CD4-positive, alpha-beta T cell treated with Interleukin-15 for 4 hours (primary cell): Measurements from ENCODE around the gene COL18A1.
A peak's percentile ranks its signal among the peaks of the same experiment; 100 is the strongest.
"Not testable (repeated sequence)": the region's sequence is repeated elsewhere in the genome, so short reads cannot be mapped to it uniquely, and the experiment has no call there.

Experiments
- DNase-seq: peaks from one replicate; pipeline ENCODE4 v3.0.0-alpha.2; 2020; ENCODE audit warnings: low spot score

COL18A1 gene

DNA sequence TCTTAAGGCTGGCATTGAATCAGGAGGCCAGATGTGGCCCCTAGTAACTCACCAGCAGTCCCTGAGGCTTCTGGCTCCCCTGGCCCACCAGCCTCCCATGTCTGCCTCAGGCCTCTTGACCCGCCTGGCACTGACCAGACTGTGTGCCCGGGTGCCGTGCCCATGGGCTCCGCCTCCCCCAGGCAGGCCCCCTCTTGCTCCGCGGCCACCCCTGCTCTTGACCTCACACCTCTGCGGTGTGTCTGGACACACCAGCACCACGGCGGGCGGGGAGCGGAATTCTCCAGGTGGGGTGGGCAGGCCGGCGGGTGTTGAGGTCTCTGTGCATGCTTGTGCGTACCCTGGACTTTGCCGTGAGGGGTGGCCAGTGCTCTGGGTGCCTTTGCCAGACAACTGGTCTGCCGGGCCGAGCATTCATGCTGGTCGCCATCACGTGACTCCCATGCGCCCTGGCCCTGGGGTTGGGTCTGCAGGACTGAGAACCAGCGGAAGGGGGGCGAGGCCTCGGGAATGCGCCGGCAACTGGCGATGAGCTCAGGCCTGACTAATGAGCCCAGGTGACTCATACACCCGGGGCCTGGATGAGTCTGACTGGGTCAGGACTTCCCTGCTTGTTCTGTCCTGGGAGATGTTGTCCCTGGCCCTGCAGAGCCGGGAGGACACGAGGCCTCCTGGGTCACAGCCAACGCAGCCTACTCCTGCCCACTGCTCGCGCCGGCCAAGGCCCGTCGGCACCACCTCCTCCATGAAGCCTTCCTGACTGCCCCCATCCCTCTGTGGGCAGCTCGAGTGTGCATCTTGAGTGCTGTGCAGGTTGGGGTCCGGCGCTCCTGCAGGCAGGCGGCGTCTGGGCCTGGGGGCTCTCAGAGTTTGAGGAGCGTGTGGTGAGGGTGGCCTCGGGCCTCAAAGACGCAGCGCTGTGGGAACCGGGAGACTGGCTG lies 22.6 kb downstream of the COL18A1 start:
- no peak for DNase-seq

DNA sequence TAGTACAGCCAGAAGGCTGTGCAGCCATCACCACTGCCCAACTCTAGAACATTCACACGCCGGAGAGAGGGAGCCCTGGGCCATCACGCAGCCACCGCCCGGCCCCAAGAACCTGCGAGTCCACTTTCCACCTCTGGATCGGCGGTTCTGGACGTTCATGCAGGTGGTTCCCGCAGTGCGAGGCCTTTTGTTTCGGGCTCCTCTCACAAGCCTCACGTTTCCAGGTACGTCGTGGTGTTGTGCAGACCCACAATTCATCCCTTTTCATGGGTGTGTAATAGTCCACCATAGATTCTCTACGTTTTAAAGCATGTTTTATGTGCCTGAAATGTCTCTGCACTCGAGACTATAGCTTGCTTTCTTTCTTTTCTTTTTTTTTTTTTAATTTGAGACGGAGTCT lies 23.6 kb downstream of the COL18A1 start:
- DNase-seq, result no peak

DNA sequence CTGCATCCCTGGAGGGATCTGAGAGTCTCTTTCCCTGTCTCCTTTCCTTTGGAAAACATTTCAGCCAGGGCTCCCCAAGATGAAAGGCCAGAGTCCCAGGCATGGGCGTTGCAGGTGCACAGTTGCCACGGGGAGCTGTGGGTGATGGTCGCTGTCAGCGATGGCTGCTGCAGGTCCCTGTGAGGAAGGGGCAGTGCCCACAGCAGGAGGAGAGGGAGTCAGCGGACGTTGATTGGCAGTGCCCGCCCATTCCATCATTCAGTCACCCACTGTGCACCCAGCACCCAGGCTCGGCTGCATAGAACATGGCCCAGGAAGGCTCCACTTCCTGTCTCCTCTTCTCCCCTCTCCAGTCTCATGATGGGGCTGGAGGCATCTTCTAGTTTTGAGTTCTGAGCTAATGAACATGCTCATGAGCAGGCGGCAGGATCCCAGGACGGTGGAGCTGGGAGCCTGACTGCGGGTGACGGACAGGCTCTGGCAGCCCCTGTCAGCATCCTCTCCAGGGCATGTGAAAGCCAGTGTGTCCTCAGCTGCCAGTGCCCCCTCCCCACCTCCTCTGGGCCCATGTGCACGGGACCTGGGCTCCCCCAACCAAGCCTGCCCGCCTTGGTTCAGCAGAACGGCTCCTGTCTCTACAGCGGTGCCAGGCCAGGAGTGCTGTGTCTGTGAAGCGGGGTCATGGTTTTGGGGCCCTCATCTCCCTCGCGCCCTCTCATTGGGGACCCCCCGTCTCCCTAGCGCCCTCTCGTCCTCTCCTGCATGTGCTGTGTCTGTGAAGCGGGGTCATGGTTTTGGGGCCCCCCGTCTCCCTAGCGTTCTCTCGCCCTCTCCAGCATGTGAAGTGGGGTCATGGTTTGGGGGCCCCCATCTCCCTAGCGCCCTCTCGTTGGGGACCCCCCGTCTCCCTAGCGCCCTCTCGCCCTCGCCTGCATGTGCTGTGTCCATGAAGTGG lies 24.5 kb downstream of the COL18A1 start:
- DNase-seq, result no peak

DNA sequence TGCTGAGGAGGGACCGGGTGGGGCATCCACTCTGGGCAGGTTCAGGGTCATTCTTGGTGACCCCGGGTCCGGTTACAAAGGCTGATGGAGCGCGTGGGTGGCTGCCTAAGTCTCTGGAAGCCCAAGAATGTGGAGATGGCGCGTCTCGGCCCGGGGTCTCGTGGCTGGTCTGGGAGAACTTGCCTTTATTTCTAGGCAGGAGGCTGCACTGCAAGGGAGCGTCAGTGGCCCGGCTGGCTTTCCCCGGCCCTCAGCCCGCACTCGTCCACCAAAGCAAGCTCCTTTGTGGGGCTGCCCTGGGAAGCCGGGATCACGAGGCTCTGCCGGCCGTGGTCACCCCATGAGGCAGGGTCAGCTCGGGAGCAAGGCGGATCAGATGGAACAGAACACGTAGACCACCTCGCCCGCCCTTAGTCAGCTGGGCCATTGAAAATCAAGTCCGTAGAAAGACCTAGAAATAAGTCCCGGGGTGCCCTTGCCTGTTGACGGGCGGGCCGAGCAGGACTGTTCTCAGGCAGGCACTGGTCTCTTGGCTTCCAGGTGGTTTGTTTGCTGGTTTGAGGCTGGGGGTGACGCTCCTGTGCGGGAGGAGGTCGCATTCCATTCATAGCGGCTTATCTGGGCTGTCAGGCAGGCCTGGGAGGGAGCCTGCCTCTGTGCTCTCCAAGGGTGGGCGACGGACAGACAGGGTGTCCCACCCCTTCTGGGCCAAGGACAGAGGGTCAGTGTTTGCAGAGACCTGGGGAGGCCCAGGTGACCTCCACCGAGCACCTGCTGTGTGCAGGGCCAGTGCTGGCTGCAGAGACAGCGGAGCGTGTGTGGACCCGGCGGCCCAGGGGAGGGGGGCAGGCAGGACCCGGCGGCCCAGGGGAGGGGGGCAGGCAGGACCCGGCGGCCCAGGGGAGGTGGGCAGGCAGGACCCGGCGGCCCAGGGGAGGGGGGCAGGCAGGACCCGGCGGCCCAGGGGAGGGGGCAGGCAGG lies 25.8 kb downstream of the COL18A1 start:
- DNase-seq, result no peak

DNA sequence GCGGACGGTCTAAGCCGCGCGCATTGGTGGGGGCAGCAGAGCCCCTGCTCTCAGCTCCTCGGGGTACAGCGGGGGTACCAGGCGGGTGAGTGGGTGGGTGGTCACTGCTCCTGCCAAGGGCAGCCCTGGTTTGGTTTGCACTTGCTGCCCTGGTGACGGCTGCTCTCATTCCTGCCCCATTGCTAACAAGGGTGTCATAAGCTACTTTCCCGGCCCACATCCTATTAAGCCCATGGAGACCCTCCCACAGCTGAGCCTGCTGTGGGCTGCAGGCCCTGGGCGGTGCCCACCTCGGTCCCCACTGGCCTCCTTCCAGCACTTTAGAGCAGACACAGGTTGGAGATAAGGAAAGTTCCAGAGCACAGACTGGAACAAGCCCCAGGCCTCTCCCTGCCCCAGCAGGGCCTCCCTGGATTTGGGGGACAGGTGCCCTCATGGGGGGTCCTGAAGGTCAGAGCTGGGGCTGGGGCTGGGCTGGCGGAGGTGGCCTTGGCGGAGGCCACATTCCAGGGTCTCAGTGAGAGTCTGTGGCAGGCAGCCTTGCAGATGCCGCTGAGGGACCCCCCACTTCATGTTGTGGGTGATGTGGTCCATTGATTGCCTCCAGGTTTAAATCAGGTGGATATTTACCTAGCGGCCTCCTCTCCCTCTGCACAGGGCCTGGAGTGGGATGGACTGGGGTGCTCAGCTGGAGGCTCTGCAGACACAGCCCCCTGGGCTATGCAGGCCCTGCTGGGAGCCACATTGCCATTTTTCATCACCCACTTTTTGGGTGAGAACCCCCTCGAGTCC lies 27.0 kb downstream of the COL18A1 start:
- DNase-seq, result no peak

DNA sequence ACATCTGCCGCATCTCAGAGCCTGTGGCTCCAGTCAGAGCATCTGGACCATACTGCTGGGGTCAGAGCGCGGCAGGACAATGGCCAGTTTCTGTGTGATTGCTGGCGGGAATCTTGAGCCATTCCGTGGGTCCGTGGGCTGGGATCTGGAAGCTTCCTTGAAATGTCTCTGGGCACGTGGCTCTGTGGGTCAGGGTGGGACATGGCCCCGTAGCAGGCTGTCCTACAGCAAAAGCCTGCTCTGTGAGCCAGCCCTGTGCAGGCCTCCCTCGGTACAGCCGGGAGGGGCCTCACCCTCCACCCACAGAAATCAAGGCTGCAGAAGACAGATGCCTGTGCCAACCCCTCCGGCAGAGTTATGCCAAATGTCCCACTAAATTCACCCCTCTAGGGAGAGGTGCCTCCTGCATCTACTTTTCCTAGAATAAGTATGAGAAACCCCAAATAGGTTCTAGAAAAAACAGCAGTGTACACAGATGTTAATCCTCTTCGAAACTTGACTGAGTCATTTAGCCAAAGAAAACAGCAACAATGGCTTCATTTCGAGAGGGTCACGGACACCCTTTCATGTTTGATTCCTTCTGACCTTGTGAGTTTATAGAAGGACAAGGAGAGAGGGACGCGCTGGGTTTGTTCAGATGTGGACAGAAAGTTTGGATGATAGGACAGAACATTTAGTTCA lies 27.8 kb downstream of the COL18A1 start:
- no peak for DNase-seq

DNA sequence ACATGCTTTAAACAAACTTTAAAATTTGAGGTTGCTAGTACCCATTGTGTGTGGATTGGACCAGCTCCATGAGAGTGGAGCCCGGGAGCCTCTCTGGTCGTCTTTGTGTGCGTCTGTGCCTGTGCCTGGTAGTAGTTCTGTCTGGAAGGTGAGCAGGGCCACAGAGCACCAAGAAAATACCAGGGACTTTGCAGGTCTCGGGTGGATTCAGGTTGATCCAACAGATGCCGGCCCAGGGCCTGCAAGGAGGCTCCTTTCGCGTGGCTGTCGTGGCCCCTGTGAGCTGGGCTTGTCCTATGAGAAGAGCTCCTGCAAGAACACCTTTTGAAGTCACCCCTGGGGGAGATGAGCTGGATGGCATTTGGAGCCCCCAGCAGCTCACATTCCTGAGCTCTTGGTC lies 28.3 kb downstream of the COL18A1 start:
- DNase-seq, result no peak

DNA sequence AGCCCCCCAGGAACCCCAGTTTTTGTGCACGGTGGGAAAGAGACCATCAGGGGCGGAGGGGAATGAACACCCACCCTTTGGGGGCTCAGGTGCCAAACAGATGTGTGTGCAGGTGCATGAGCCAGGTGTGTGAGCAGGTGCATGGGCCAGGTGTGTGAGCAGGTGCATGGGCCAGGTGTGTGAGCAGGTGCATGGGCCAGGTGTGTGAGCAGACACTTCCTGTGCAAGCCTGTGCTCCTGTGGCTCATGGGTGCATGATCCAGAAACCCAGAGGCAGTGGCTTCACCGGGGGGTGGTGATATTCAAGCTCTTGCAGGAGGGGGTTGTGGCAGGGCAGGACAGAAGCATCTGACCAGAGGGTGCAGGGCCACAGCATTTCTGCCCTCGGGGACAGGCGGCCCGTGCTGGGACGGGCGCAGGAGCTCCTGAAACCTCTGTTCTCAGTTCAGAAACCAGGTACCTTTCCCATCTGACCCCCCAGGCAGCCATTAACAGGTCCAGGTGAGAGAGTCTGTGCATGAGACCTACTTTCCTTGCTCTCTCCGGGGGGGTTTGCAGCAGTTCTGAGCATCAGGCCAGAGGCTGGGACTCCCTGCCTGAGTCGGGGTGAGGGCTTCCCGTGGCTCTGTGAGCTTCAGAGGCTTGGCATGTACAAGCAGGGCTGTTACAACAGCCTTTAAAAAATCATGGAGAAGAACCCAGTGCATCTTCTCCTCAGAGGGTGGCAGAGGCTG lies 29.1 kb downstream of the COL18A1 start:
- no peak for DNase-seq

DNA sequence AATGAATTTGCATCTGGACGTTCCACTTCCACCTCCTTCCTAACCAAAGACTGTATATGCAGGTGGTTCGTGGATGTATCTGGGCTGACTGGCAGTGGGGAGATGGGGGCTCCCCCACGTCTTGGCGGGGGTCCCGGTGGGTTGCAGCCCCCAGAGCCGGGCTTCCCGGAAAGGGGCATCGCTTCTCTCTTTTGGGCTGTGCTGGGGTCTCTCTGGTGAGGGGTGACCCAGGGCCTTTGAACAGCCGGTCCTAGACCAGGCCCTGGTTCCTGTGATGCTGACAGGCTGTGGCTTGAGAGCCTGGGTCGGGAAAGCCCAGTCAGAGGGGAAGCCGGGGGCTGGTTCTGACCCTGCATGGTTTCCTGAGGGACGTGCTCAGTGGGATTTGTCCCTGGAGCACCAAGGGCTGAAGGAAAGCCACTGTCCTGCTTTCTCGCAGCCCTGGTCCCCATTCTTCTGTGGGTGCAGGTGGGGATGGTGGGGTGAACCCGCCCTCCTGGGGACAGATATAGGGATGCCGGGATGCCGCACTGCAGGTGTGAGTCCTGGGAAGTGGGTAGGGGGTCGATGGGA lies 29.8 kb downstream of the COL18A1 start:
- no peak for DNase-seq

DNA sequence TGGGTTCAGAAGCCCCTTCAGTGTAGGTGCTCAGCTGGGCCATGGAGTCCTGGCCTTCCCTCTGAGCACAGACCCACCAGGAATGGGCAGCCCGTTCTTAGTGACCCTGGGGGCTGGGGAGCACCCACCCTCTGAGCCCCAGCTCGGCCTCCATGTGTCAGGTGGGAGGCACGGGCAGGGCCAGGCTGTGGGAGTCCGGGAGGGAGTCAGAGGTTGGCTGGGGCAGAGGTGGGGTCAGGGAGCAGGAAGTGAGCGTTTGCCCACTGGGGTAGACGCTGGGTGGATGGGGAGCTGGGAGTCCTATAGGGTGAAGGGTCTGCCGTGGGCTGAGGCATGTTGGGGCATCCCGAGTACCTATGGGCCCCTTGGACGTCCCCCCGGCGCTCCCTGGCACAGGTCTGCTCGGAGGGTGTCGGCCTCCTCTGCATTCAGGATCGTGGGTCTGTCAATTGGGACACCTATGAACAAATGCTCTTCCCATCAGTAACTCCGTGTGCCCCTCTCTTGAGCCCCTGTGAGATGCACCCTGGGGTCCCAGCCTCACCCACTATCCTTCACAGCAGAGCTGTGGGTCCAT lies 30.5 kb downstream of the COL18A1 start:
- DNase-seq, result no peak

DNA sequence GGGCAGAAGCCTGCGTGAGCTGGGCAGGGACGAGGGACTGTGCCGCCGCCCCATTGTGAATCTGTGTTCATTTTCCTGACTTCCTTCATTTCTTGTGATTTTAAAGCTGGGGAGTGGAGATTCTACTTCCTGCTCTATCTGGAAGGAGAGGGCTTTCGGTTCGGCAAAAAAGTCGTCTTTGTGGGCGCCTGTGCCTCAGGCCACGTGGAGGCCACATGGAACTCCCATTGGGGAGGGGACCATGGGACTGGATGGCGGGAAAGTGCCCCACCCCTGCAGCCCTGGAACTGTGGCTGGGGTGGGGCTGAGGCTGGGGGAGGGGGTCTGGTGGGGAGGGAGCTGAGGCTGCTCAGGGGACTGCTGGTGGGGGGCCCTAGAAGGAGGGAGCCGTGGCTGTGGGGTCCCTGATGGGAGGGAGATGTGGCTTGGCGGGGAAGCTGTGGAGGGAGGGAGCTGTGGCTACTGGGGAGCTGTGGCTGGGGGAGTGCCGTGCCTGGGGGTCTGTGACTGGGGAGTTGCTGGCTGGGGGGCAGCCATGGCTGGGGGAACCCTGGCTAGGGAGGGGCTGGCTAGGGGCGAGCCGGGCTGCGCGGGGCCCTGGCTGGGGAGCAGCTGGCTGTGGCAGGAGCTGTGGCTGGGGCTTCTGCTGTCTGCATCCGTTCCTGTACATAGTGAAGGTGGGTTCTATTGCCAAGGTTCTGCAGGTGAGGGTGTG lies 31.5 kb downstream of the COL18A1 start:
- no peak for DNase-seq

DNA sequence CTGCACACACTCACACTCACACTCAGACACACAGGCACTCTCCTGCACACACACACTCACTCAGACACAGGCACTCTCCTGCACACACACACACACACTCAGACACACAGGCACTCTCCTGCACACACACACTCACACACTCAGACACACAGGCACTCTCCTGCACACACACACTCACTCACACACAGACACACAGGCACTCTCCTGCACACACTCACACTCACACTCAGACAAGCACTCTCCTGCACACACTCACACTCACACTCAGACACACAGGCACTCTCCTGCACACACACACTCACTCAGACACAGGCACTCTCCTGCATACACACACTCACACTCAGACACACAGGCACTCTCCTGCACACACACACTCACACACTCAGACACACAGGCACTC lies 32.9 kb downstream of the COL18A1 start:
- DNase-seq, result not testable (repeated sequence)

DNA sequence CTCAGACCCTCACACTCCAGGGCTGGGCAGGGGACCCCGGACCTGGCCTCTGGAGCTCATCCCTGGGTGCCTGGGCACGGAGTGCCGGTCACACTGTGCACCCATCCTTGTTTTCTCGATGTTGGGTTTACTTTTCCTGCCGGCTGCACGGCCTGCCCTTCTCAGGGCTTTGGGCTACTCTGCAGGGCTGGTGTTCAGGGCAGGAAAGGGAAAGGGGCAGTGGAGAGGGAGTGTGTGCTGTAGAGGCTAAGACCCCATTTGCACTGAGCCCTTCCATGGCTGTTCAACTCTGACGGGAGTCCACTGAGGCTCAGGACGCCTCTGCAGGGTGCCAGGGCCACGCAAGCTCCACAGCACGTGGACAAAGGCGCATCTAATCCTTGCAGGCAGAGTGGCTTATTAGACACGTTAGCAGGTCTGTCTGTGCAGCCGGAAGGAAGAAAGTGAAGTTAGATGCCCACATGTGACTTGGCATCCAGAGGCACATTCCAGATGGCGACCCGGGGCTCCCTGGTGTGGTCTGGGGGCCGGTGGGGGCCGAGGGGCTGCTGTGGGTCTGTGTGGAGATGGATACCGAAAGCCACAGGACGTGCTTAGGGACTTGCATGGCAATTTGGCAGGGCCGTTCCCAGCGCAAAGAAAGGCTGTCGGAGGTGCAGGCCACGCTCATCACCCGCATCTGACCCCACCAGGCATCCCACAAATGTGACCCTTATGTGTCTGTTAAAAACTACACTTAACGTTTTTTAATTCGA lies 33.6 kb downstream of the COL18A1 start:
- no peak for DNase-seq

DNA sequence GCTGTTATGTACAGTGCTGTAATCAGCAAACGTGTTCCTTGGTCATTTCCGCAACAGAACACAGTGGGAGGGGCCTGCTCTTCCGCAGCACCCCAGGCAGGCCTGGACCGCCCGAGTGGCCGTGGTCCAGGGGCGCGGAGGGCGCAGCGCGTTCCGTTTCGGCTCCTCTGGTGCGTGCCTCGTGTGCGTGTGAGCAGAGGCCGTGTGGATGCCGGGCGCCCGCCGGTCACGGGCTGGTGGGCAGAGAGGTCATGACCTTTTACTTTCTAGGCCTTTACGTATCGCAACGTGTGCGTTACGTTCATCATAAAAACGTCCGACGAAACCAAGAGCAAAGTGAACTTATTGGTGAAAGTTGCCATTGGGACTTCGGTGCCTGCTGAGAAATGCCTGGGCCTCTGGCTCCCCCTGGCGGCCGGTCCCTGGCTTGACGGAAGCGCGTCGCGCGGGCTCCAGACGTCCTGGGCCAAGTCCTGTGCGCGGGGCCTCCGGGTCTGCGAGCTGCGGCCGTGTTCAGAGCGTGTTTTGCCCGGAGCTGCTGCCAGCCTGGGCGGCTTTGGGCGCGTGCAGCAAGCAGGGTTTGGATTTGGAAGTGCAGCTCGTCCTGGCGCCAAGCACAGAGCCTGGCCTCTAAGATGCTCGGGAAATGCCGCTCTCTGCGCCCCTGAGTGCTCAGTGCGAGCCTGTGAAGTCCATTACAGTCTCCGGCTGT lies 34.4 kb downstream of the COL18A1 start:
- DNase-seq, result peak; percentile 83

DNA sequence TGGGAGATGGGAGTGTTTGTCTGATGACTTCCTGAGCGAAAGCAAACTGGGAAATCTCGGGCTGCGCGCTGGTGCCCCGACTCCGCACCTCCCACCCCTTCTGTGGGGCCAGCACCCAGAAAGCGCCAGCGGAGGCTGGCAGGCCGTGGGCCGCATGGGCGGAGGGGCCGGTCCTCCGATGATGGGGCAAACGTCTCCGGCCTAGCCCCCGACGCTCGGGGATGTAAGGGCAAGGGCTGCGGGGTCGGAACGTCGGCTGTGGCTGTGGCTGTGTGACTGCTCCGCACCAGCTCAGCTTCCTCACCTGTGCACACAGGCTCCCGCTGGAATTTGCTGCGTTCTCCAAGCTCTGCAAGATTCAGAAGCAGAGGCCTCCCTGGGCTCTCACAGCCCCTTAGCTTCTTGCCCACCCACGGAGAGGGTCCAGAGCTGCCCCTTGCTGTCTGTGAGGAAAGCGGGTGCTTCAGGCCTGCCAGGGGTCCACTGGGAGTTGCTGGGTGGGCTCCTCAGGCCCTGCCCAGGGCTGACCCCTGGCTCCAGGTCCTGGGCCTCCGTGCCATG lies 35.0 kb downstream of the COL18A1 start:
- no peak for DNase-seq

DNA sequence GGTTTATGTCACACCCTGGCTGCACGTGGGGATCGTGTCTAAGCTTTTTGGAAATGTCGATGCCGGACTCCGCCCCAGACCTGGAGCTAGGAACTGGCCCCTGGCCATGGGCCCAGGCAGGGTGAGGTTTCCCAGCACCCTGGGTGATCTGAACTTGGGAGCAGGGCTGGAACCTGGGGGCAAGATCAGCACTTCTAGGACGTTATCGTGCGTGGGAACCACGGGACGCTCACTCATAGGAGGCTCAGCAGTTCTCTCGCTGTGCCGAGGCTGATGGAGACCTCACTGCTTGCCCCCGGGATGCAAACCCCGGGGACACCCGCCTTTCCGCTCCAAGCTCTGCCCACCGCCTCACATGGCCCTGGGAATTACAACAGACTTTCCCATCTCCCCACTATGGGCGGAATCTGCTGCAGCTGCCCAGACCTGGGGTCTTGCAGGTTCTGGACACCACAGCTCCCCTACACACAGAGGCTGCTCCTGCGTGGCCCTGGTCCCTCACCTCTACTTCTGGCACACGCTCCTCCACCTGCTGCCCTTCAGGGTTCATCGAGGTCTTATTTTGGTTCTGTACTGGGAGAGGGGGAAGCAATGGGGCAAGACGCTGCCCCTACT lies 35.9 kb downstream of the COL18A1 start:
- DNase-seq, result no peak
